Nephron (organoid): ENCODE results near the gene ARHGAP22.

Source experiments
- H3K27ac Mint-ChIP-seq, 3 experiments: 2 replicates each; pipeline ENCODE4 v1.8.0; 2020; ENCODE audit warnings: mixed read lengths in 3 of 3, mild to moderate bottlenecking in 2 of 3, moderate library complexity in 1 of 3
- H3K27me3 Mint-ChIP-seq: 2 replicates; pipeline ENCODE4 v1.8.0; 2021; ENCODE audit warnings: low read depth, mild to moderate bottlenecking, moderate library complexity, mixed read lengths
- H3K36me3 Mint-ChIP-seq: 2 replicates; pipeline ENCODE4 v1.8.0; 2020; ENCODE audit warnings: low read depth, mixed read lengths
- H3K4me1 Mint-ChIP-seq: 2 replicates; pipeline ENCODE4 v1.8.0; 2020; ENCODE audit warnings: mixed read lengths
- H3K4me3 Mint-ChIP-seq, 3 experiments: 2 replicates each; pipeline ENCODE4 v1.8.0; 2020; ENCODE audit warnings: mild to moderate bottlenecking in 3 of 3, mixed read lengths in 3 of 3, moderate library complexity in 2 of 3
- H3K9me3 Mint-ChIP-seq: 2 replicates; pipeline ENCODE4 v1.8.0; 2020; ENCODE audit warnings: mixed read lengths
- TF ChIP-seq, protein P1 (sequence below), 3 experiments: fragments of 200-600 bp; sonication (generic); IDR thresholded peaks; one replicate each; pipeline ENCODE4 v1.5.0; 2021; ENCODE audit warnings: antibody characterized with exemption in 3 of 3; ENCODE audit not compliant: unreplicated experiment in 3 of 3

The ARHGAP22 gene

DNA sequence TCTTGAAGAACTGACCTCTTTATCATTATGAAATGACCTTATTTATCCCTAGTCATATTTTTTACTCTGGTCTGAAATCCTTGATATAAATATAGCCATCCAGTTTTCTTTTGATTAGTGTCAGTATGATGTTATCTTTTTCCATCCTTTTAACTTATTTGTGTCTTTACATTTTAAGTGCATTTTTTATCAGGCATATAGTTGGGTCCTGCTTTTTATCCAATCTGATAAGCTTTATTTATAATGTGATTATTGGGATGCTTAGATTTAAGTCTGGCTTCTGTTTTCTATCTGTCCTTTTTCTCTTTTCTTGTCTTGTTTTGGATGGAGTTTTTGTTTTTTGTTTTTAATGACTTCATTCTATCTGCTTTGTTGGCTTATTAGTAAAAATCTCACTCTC, 119.2 kb downstream of the ARHGAP22 start:
- Mint-ChIP-seq H3K27me3 (no peaks in the 10 kb centered on the region), H3K9me3 (no peaks in the 10 kb centered on the region), H3K27ac (no peak overlapping the region), H3K4me1 (no peaks in the 10 kb centered on the region), H3K4me3 (no peak overlapping the region), H3K36me3 (no peaks in the 10 kb centered on the region)
- TF ChIP-seq, protein P1, sequence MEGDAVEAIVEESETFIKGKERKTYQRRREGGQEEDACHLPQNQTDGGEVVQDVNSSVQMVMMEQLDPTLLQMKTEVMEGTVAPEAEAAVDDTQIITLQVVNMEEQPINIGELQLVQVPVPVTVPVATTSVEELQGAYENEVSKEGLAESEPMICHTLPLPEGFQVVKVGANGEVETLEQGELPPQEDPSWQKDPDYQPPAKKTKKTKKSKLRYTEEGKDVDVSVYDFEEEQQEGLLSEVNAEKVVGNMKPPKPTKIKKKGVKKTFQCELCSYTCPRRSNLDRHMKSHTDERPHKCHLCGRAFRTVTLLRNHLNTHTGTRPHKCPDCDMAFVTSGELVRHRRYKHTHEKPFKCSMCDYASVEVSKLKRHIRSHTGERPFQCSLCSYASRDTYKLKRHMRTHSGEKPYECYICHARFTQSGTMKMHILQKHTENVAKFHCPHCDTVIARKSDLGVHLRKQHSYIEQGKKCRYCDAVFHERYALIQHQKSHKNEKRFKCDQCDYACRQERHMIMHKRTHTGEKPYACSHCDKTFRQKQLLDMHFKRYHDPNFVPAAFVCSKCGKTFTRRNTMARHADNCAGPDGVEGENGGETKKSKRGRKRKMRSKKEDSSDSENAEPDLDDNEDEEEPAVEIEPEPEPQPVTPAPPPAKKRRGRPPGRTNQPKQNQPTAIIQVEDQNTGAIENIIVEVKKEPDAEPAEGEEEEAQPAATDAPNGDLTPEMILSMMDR (IDR thresholded peaks at IDR 0.05; ENCODE audit: unreplicated experiment in 3 of 3) = no peak

DNA sequence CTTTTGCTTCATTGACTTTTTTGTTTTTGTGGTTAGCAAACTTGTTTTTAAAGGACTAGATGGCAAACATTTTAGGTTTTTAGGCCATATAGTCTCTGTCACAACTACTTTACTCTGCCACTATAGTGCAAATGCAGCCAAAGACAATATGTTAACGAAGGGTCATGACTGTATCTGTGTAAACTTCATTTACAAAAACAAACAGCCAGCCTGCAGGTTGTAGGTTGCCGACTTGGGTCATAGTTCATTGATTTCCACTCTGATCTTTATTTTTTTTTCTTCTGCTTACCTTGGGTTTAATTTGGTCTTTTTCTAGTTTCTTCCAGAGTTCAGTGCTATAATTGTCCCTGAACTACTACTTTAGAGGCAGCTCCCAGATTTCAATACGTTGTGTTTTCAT, 120.0 kb downstream of the ARHGAP22 start:
- Mint-ChIP-seq H3K36me3 (no peaks in the 10 kb centered on the region), H3K9me3 (no peaks in the 10 kb centered on the region), H3K4me1 (no peaks in the 10 kb centered on the region), H3K27me3 (no peaks in the 10 kb centered on the region), H3K27ac (no peak overlapping the region), H3K4me3 (no peak overlapping the region)
- TF ChIP-seq, protein P1 (IDR thresholded peaks at IDR 0.05; ENCODE audit: unreplicated experiment in 3 of 3) = no peak

DNA sequence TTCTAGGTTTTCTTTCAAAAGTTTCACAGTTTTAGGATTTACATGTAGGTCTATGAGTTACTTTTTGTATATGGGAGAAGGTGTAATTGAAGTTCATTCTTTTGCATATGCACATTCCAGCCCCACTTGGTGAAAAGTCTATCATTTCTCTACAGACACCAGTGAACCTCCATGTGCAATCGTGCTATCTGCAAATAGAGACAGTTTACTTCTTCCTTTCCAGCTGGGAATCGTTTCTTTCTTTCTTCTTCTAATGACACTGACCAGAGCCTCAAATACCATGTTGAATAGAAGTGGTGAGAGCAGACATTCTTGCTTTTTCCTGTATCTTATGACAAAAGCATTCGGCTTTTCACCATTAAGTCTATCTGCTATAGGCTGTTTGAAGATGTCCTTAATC, 122.7 kb downstream of the ARHGAP22 start:
- H3K27ac Mint-ChIP-seq = no peak overlapping the region
- peaks cover 4% of the 10 kb centered on the region for H3K27me3 Mint-ChIP-seq
- peaks cover under 1% of the 10 kb centered on the region for H3K4me1 Mint-ChIP-seq
- TF ChIP-seq, protein P1 (IDR thresholded peaks at IDR 0.05; ENCODE audit: unreplicated experiment in 3 of 3) = no peak
- no peaks in the 10 kb centered on the region for H3K9me3 Mint-ChIP-seq
- no peaks in the 10 kb centered on the region for H3K36me3 Mint-ChIP-seq
- no peak overlapping the region for H3K4me3 Mint-ChIP-seq

DNA sequence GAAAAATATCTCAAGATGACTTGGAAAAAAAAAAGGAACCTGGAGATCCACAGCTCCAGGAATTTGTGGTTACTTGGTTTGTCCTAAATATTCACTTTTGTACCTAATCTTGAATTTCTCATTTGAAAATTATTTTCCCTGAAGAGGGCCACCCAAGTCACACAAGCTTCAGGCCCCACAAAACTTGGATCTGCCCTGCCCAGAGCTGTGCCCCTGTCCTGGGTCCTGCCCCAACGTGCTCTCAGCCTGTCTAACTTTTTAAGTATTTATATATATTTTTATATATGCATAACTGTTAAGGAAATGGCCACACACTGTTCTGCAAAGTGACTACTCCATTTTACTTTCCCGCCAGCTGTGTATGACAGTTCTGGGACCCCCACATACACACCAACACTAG, 123.5 kb downstream of the ARHGAP22 start:
- no peaks in the 10 kb centered on the region for H3K36me3 Mint-ChIP-seq
- TF ChIP-seq, protein P1 (IDR thresholded peaks at IDR 0.05; ENCODE audit: unreplicated experiment in 3 of 3) = no peak
- peaks cover 6% of the 10 kb centered on the region for H3K4me1 Mint-ChIP-seq
- H3K4me3 Mint-ChIP-seq = no peak overlapping the region
- H3K9me3 Mint-ChIP-seq = no peaks in the 10 kb centered on the region
- H3K27me3 Mint-ChIP-seq = peaks cover 4% of the 10 kb centered on the region
- no peak overlapping the region for H3K27ac Mint-ChIP-seq

DNA sequence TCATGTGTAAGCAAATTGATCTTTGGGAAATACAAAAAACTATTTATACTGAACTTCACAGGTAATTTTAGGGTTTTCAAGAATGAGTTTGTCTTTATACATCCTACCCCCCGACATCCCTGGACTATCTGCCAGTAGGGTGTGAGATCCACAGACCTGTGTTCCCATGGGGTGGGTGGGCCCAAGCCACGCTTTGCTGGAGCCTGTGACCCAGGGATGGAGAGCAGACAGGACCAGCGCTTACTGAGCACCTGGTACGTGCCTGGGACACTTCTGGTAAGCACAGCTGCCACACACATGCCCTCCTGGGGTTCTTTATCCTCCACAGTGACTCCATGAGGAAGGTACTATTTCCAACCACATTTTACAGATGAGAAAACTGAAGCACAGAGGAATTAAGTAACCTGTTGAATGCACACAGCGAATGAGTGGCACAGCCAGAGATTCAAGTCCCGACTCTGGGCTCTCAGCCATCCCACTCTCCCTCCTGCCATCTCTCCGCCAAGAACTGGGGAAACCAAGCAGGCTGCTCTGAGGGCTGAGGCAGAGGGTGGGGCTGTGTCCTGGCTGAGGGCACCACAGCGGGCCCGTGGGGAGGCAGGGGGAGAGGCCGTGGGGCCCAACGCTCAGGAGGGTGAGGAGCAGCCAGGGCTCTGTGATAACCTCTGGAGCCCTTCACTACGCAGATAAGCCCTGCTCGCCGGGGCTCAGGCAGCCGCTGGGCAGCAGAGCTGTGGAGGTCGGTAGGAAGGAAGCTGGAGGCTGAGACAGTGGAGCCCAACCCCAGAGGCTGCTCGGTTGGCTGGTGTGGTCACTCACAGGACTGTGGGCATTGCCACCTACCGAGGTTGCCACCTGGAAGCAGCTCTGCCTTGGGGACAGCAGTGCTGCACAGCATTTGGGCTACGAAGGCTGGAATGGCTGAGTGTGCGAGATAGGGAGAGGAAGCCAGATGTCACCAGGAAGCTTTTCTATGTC, 124.2 kb downstream of the ARHGAP22 start:
- peaks cover 6% of the 10 kb centered on the region for H3K4me1 Mint-ChIP-seq
- peaks cover 4% of the 10 kb centered on the region for H3K27me3 Mint-ChIP-seq
- H3K27ac Mint-ChIP-seq = no peak overlapping the region
- H3K9me3 Mint-ChIP-seq = no peaks in the 10 kb centered on the region
- TF ChIP-seq, protein P1 (IDR thresholded peaks at IDR 0.05; ENCODE audit: unreplicated experiment in 3 of 3) = no peak
- H3K36me3 Mint-ChIP-seq = no peaks in the 10 kb centered on the region
- no peak overlapping the region for H3K4me3 Mint-ChIP-seq
